Glomerular visceral epithelial cell (primary cell): ENCODE measurements around the gene NPFF.
"Not testable (repeated sequence)": the region's sequence is repeated elsewhere in the genome, so short reads cannot be mapped to it uniquely, and the experiment has no call there.

ENCODE experiments used
- DNase-seq: peaks from one replicate; pipeline ENCODE4 v3.0.0-alpha.2; 2016; ENCODE audit errors: extremely low spot score

Gene NPFF

DNA sequence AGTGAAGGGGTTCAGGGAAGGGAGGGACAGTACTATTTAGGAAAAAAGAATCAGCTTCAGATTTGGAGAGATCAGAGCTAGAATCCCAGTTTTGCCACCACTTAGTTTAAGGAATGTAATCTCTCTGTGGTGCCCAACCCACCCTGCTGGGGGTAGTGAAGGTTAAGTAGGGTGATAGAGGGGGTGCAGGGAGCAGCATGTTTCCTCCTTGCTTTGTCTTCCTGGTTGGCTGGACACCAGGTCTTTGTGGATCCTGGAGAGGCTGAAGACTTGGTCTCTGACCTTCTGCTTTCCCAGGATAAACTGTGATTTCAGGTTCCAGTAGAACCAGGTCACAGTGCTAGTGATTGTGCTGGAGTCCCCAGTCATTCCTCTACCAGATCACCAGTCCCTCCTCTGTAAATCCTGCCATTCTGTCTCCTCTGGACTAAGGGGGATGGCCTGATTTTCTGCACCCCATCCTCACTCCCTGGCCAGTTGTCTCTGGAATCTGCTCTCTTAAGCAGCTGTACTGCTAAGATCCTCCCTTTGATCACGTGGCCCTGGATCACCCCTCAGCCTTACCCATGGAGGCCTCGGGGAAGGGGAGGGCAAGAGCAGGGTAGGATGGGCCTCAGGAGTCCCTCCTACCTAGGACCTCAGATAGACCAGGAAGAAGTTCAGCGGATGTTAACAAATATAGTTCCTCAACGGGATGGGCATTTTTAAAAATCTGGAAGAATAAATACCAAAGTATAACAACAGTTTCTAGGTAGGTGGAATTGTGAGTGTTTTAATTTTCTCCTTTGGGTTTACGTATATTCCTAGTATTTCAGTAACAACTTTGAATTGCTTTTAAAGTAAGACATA, 11.2 kb downstream of the NPFF start:
- DNase-seq = peak; percentile 77

DNA sequence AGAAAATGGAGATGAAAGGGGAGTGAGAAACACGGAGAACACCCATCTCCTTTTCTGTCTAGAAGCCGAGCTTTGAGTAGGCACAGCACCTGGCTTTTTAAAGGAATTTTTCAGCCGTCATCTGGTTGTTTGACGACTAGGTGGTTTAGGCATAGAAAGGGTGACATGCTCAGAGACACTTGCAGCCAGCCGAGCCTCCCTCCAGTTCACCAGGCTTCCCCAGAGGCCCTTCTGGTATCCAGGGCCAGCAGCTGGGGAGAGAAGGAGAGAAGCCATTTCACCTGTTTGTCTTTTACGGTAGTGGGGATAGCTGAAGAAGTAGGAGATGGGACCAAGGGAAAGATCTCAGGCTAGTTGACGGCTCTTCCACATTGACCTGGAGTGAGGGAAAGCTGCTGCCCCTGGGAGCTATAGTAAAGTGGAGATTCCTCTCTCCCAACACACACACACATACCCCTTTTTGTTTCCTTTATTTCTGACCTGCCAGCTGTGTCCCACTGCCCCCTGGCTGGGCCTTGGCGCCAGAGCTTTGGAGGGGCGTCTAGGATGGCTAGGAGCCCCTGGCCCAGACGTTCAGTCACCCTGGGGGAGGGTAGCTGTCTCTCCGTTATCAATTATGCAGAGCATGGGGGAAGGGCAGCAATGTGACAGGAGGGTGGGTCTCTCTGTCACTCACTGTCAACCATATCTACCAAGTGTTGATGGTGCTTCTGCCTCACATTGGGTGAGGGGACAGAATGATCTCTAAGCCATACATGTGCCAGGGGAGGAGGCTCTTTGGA, 13.5 kb downstream of the NPFF start:
- DNase-seq = no peak

DNA sequence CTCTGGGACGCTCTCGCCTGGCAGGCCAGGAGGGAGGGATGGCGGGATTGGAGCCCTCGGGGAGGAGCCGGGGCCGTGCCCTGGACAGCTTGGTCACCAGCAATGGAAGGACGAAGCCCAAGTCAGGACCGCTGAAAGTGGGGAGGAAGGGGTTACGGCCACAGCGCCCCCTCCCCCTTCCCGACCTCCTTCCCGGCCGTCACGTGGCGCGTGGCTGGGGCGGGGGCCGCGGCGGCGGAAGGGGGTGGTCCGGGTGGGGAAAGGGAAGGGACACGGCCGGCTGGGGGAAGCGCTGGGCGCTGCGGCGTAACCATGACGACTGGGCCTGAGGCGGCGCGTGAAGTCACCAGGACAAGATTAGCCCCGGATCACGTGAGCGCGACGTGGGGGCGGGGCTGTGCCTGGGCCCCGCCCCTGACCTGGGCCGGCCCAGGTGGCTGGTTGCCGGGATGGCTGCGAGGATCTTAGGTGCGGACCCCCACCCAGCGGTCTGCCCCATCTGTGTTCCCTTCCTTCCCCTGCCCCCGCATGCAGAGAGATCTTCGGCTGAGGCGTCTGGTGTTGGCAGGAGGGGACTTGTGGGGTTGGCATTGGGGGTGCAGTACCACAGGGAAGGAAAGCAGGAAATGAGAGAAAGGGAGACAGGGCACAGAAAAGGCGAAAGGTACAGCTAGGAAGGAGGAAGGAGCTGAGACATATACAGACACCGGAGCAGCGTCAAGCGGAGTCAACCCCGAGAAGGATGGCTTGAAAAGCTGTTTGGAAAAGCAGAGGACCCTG, 14.3 kb downstream of the NPFF start:
- peak; percentile 84 for DNase-seq

DNA sequence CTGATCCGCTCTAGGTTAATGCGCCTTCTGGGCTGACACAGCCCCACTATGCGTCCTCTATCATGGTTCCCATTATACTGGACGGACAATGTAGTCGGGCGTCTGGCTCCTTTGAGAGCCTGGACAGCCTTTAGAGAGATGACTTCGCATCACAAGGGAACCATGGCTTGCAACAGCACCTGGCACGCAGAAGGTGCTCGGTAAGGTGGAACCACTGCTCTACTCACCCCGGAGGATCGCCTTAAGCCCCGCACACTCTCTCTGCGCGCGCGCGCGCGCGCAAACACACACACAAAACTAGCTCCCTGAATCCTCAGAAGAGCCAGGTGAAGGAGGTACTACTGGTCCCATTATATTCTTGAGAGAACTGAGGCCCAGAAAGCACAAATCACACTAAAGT, 15.1 kb downstream of the NPFF start:
- DNase-seq = no peak

DNA sequence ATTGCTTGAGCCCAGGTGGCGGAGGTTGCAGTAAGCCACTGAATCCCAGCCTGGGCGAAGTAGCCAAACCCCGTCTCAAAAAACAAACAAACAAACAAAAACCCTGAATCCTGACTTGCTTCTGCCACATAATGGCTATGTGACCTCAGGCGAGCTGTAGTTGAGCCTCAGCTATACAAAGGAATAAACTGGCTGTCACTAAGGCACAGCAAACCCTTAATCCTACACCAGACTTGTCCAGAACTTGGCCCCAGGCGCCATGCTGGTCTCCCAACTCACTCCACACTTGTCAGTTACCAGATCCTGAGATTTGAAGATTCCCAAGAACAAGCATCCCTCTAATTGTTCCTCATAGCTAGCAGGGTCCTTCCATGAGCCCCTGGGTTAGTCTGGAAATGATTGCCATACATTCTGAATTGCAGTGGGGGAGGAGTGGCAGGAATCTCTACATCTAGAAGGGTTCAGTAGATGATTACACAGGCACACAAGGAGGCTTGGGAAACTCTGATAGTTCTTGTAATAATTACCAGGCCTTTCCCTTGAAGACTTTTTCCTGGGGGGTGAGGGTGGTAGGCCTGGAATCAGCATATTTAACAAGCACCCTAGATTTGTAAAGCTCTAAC, 17.9 kb downstream of the NPFF start:
- DNase-seq = no peak

DNA sequence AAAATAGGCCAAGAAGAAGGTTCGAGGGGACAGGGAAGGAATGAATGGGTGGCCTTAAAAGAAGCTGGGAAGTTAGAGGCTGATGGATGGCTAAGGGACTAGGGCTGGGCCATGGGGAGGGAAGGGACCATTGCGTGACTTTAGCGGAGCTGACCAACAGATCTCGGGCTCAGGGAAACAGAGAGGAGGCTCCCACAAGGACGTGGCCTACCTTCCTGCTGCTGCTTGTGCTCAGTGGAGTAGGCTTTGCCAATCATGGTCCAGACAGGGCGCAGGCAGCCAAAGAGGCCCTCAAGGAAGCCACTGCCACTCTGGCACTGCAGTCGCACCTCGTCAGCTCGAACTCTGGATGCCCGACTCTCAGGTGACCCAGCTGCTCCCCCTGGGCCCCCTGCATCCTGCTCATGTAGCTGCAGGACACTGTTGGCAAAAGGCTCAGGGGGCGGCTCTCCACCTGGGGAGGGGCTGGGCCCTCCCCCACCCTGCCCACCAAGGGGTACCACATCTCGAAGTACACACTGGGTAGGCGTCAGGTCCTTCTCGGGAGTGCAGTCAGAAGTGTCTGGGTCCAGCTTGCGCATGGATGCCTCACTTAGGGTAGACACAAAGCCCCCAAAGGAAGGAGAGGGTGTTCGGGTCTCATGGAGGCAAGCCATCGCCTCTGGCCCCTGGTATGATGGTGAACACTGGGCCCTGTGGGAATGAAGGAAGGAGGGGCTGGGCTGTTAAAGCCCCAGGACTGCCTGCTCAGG, 20.4 kb downstream of the NPFF start:
- no peak for DNase-seq

DNA sequence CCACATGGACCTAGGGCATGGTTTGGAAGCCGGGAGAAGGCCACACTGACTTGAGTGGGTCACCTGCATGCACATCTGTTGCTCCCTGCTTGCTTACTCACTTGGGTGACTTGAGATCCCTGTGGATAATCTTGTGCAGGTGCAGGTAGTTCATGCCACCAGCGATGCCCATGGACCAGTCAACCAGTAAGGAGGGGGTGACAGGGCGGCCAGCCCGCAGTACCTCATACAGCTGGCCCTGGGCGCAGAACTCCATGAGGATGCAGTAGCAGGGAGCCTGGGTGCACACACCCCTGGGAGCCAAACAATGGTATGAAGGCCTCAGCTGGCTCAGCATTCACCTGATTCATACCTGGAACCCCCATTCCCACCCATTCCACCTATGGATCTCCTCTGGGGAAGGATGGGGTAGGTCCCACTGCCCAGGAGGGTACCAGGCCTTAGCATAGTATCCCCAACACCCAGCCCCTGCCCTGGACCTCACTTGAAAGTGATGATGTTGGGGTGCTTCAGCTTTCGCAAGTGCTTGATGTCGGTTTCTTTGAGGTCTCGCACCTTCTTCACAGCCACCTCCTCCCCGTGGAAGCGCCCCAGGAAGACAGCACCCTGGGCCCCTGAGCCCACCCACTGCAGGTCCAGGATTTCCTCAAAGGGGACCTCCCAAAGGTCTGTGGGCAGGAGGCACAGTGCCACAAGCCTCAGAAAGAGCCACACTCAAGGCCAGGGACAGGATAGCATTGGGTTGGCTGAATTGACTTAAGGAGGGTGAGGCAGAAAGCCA, 21.1 kb downstream of the NPFF start:
- no peak for DNase-seq

DNA sequence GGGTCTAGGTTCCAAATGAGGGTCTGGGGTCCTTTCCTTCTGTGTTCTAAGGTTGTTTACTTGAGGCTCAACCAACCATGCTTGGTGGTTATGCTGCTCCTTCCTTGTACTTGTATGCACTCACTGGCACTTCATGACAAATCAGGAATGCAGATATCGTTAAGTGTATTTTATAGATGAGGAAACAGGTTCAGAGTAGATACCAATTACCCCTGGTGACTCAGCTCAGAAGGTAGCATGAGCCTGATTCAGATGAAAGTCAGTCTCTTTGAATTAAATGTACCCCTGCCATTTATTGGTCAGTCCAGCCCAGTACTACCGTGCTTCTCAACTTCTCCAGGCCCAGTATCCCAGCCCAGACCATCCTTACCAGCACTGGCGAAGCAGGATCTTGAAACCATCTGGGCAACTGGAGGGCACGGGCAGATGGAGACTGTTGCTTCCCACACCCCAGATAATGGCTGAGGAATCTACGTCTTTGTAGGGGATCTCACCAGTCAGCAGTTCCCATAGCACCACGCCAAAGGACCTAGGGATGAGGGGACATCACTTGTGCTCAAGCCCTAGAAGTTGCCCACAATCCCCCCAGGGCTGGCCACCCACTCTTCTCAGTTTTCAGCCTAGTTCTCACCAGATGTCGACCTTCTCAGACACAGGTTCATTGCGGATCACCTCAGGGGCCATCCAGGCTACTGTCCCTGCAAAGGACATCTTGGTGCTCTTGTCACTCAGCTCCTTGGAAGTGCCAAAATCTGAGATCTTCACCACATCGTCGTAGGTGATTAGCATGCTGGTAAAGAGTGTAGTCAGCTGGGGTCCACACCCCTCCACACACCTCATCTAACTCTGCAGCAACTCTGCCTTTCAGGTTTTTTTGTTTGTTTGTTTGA, 22.4 kb downstream of the NPFF start:
- no peak for DNase-seq

DNA sequence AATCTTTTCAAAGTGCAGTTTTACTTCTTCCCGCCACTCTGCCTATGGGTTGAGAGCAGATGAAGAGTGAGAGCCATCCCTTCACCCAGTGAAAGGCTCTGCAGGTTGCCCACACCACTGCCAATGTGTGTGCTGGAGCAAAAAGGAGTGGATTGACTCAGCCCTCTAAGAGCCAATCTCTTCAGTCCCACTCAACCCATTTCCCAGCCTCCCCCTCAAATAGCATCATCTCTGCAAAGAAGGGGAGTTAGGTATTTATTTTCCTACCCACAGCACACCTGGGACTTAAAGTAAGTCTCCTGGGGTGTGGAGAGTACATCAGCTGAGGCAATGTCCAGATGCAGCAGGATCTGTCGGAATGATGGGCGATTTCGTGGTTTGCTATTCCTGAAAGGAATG, 23.3 kb downstream of the NPFF start:
- no peak for DNase-seq

DNA sequence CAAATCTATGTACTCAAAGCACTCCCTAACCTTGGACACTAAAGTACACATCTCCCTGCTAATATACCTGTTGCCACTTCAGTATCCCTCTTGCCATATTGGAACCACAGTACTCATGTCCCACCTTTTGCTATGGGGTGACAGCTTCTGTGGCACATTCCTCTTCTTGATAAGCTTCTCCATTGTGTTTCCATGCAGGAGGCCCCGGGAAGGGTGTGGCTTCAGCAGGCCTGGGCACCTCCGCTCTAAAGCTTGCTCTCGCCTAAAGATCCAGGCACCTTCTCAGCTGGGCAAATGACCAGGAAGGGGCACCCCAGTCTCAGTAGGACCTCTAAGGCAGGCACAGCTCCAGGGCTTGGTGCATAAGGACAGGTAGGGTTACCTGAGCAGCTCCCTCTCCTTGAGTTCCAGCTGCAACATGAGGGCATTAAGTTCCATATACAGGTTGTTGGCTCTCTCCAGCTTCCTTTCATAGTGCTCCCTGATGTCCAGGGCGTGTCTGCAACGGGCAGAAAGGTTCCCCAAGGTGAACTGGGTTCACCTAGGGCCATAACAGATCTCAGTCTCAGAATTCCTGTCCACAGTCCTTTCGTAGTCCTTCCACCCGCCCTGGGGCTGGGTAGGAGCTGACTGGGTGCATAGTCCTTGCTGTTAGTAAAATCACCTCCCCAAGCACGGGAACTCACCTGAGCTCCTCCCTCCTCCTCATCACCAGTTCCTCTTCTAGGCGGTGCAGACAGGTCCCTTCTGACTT, 23.9 kb downstream of the NPFF start:
- DNase-seq = no peak

DNA sequence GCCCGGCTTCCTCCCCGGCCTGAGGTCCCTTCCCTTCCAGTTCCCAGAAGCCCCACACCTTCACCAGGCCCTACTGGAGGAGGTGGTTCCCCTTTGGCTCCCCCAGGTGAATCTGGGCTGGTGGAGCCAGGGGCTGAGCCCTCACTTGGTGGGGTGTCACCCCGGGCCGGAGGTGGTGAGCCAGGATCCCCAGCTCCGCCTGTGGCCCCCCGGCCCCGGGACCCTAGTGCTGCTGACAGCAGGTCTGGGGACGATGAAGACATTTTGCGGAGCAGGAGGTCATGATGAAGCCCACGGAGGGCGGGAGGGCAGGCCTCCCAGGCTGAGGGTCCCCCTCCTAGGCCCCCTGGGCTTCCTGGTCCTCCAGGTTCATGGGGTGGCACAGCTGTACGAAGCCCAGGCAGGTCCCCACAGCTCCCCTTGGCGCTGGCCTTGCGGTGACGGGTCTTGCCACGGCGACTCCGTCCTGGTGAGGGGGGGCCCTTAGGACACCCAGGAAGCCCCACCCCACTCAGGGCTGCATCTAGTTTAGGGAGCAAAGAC, 24.6 kb downstream of the NPFF start:
- DNase-seq = no peak

DNA sequence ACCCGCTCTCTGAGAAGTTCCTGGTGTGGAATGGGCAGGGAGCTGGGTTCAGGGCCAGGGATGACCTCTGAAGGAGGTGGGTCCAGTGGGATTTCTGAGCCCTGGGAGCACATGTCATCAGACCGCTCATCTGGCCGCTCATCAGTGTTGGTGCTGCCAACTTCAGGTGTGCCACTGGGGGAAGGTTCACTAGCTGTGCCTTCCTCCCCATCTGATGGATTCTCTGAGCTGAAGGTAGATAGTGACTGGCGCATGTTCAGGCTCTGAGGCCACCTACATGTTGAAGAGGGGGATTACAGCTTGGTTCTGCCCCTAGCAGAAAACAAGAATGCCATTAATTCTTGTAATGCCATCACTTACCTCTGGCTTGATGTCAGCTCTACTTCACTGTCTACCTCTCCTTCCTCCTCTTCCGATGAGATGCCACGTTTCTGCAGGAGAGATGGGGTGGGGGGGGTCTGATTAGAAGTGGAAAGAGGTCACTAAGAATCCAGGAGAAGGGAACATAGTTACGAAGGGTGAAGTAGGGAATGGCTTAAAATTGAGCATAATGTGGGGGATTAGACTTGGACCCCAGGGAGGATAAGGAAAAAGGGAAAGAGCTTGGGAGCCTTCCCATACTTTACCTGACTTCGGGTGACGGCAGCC, 25.2 kb downstream of the NPFF start:
- DNase-seq = no peak

DNA sequence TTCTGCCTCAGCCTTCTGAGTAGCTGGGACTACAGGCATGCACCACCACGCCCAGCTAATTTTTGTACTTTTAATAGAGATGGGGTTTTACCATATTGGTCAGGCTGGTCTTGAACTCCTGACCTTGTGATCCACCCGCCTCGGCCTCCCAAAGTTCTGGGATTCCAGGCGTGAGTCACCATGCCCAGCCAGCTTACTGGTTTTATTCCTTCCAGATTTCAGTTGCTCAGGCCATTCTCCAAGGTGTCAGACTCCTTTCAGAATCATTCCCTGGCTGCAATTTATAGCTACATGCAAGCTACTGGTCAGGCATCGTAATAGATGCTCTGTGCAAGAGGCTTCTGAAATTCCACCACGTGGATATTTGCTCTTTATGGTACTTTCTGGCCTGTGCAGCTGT, 25.8 kb downstream of the NPFF start:
- not testable (repeated sequence) for DNase-seq

DNA sequence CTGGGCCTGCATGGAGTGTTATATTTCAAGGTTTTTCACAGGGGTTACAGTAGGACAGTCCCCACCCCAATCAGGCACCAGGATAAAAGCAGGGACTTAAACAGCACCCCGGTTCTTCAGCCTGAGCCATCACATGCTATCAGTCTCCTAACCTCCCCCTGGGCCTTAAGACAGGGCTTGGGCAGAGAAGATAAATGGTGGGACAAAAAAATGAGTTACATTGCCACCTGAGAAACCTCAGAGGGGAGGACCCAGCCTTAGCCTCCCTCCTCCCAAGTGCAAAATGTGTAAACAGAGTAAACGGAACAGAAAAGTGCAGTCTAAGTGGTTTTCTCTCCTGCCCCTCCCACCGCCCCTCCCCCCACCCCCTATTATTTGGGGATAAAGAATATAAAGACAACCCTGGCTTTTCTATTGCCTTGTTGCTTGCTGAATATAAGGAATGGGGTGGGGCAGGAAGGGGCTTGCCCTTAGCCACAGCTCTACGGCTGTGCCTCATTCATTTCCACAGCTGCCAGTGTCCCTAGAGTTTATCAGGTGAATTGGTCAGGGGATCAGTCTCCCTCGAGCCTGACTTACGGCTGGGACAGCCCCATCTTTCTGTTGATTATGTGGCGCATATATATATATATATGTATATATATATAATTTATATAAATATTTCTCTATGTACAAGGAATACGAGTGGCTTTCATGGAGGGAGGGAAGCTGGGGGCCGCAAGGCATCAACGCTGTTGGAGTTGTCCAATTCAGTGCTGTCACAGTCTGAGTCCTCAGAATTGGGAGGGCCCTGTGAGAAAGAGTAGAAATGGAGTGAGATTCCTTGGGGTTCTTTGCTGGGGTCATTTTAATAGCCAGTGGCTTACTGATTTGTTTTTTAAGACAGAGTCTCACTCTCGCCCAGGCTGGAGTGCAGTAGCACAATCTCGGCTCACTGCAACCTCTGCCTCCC, 26.5 kb downstream of the NPFF start:
- no peak for DNase-seq

DNA sequence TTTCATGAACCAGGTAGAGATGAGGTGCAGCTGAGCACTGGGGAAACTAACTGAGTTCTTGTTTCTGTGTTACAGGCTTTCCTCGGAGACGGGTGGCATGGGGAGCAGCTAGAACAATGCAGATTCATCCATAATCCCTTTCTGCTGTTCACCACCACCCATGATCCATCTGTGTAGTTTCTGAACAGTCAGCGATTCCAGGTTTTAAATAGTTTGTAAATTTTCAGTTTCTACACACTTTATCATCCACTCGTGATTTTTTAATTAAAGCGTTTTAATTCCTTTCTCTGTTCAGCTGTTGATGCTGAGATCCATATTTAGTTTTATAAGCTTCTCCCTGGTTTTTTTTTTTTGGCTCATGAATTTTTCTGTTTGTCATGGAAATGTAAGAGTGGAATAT, 28.0 kb downstream of the NPFF start:
- DNase-seq = no peak

DNA sequence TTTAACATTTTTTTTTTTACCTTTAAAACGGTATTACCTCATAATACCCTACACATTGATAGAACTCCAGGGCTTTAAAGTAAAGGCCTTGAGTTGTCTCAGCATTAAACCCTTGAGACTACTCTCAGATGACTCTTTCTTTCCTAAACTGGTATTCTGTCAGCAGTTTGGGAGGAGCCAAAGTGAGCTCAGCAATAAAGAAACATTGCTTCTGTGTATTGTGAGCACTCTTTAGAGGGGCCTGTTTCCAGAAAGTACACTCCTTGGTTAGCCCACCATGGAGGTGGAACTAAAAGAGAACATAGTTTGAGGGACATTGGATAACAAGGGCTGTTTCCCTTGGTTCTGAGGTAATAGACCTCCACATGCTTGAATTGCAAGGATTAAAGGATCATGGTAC, 28.4 kb downstream of the NPFF start:
- DNase-seq = no peak

DNA sequence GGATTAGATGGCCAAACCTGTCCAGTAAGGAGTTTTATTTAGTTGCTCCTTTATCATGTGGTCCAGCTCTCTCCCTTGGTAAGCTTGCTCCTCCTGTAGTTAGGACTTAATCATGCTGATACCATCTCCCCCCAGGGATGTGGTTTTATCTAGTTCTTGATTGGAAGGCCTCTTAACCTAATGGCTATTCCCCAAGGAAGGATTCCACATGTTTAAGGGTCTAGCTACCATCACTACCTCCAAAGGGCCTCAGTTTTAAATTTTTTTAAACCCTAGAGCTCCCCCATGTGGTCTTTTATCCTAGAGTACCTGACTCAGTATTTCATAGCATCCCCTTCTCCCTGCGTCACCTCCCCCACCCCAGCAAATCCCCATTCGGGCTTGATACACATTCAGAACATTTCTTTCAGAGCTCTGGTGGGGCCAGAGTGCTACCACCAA, 30.5 kb downstream of the NPFF start:
- no peak for DNase-seq
